DND-41 (cell line): Measurements from ENCODE around the gene ERBB4.

ENCODE experiments used
- CTCF ChIP-seq: IDR thresholded peaks from 2 replicates; pipeline ENCODE4 v1.5.1; 2012; ENCODE audit warnings: borderline replicate concordance, low read length, moderate library complexity, mild to moderate bottlenecking; ENCODE audit not compliant: poor library complexity, severe bottlenecking; ENCODE audit errors: extremely low read depth
- EZH2 ChIP-seq: IDR thresholded peaks from 3 replicates; pipeline ENCODE4 v1.6.1; 2012; ENCODE audit warnings: borderline replicate concordance, low read depth, mild to moderate bottlenecking, moderate library complexity, low read length, inconsistent platforms; ENCODE audit not compliant: severe bottlenecking

GRCh38 chr2:211967234-211967633, 571.4 kb downstream of the ERBB4 start:
- TF ChIP-seq CTCF, result no peak
- no peak for TF ChIP-seq EZH2
